ENCODE results near the gene MTTP.
"Not testable (repeated sequence)": the region's sequence is repeated elsewhere in the genome, so short reads cannot be mapped to it uniquely, and the experiment has no call there.

The MTTP gene

DNA sequence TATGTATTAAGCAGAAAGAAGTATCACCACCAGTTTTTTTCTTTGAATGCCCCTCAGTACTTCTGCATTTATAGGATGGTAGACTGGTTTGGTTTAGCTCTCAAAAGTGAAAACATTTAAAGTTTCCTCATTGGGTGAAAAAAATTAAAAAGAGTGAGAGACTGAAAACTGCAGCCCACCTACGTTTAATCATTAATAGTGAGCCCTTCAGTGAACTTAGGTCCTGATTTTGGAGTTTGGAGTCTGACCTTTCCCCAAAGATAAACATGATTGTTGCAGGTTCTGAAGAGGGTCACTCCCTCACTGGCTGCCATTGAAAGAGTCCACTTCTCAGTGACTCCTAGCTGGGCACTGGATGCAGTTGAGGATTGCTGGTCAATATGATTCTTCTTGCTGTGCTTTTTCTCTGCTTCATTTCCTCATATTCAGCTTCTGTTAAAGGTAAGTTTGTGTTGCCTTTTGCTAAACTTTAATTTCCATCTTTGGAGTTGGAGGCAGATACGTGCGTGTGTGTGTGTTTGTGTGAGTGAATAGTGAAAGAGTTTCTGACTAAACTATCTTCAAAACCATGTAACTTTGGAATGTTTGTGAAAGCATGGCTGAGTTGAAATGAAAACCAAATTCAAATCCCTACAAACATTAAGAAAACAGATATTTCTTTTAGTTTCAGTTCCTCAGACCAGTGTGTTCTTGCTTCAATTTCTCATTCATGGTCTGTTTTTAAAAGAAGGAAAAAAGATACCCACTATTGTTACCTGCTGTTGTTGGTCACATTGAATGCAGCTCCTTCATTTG lies at the start of gene MTTP:
Gene MTTP, plus strand, starts transcription at position 295 of the 795 bp plus-strand sequence. Its CDS starts 86 bp downstream, at position 381.
- no peak for DNase-seq

DNA sequence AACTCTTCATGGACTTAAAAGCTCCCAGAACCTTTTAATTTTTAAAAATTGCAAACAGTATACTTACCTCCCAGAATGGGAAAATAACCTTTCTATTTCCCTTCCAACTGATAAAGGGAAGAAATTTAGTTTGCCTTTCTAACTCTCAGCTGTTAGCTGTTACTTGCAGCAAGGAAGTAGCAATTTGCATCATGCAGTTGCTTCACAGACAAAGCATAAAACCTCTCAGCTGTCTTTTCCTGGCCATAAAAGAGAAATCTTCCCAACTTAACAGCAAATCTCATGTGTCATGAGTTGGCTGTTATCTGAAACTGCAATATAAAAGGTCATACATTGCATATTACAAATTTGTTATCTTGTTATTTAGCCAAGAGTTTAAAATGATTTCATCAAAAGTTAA lies 45.4 kb upstream of the MTTP start:
- DNase-seq, result no peak

DNA sequence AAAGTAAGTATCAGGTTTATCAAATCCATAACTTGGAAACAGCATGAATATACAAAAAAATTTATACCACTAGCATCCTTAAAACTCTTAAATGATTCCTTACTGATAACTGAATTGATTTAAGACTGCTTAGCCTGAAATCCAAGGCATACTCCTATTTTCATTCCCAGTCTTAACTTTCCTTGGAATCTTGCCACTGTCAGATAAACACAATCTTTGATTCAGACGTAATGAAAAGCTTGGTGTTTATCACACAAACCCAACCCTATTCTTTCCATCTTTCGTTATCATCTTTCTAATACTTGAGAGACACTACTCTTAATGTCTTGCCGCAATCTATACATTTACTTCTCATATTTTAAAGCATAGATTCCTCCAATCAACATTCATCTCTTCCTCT lies 44.7 kb upstream of the MTTP start:
- no peak for DNase-seq

DNA sequence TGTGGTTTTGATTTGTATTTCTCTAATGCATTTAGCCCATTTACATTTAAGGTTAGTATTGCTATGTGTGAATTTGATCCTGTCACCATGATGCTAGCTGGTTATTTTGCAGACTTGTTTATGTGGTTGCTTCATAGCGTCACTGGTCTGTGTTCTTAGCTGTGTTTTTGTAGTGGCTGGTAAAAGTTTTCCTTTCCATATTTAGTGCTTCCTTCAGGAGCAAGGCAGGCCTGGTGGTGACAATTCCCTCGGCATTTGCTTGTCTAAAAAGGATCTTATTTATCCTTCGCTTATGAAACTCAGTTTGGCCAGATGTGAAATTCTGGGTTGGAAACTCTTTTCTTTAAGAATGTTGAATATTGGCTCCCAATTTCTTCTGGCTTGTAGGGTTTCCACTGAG lies 39.9 kb upstream of the MTTP start:
- DNase-seq, result not testable (repeated sequence)

DNA sequence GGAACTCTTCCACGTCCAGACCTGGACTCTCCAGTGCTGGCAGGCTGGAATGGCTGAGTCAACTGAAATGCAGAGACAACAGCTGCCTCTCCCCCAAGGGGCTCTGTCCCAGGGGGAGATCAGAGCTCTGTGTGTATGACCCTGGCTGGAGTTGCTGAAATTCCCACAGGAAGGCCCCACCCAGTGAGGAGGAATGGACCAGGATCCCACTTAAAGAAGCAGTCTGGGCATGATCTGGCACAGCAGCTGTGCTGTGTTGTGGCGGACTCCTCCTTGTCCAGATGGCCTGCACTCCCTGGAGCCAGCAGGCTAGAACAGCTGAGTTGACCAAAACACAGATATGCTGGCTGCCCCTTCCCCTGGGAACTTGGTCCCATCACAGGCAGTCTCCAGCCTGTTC lies 38.4 kb upstream of the MTTP start:
- DNase-seq, result no peak

DNA sequence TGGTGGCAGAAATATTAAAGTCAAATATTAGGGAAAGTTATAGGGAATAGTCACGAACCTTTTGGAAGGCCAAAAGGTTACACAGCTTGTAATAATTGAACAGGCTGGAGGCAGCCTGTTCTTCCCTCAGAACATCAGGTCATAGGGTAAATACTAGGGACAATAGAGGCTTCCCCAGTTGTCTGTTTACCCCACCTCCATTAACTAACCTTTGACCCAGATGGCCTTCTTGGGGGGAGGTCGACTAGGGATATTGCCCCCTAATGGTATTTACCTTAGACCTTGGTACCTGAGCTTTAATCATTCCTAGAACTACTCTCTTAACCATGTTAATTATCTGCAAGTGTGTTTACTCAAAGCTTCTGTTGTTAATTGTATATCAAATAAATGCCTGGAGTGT lies 37.8 kb upstream of the MTTP start:
- DNase-seq, result no peak

DNA sequence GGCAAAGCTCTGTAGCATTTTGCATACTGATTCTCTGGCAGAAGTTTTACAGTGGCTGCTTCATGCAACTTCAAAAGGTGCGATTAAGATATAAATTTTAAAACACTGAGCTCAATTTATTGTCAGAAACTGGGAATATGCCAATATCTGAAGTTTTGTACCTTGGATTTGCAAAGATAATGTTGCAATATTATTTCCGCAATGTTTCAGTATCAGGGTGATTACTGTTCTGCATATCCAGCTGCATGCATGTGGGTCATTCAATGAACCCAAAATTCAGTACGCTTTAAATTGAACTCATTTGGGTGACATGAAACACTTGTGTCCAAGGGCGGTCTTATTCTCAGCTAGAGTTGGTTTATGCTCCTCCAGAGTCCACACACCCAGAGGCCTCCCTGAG lies 37.0 kb upstream of the MTTP start:
- no peak for DNase-seq

DNA sequence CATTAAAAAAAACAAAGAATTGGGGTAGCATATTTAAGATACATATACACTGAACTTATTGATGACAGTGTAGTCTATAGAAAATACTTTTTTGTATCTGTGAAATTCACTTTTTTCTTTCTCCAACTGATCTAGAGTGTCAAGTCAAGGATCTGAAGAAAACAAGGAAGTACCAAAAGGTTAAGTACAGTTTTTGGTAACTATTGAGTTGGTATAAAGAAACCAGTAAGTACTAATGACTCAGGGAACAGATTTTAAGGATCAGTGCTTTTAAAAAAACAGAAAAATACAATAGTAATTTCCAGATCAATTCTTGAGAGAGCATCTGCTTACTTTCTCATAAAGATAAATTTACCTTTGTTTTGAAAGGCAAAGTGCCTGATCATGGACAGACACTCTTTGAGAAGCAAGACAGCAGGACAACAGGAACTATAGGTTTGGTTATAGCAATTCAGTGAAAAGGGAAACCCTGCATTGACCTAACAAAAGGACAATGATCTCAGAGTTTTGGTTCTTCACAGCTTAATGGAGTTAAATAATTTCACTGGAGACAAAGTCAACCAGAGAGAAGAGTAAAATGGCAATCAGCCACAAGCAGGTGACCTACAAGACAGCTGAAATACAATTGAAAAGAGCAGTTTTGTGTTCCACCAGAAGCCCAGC lies 34.2 kb upstream of the MTTP start:
- no peak for DNase-seq

DNA sequence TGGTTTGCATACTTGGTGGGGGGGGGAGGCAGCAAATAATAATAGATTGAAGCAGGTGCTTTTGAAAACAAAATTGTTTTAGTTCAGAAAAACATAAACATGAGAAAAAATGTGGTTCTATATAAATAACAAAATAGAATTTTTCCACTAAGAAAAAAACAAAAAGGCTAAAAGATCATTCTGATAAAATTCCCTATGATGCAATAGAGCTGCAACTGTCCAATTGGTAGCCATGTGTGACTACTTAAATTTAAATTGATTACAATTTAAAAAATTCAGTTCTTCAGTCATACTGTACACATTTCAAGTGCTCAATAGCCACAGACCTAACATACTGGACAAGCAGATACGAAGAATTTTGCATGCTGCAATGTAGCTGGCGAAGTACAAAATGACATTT lies 21.8 kb upstream of the MTTP start:
- DNase-seq, result no peak

DNA sequence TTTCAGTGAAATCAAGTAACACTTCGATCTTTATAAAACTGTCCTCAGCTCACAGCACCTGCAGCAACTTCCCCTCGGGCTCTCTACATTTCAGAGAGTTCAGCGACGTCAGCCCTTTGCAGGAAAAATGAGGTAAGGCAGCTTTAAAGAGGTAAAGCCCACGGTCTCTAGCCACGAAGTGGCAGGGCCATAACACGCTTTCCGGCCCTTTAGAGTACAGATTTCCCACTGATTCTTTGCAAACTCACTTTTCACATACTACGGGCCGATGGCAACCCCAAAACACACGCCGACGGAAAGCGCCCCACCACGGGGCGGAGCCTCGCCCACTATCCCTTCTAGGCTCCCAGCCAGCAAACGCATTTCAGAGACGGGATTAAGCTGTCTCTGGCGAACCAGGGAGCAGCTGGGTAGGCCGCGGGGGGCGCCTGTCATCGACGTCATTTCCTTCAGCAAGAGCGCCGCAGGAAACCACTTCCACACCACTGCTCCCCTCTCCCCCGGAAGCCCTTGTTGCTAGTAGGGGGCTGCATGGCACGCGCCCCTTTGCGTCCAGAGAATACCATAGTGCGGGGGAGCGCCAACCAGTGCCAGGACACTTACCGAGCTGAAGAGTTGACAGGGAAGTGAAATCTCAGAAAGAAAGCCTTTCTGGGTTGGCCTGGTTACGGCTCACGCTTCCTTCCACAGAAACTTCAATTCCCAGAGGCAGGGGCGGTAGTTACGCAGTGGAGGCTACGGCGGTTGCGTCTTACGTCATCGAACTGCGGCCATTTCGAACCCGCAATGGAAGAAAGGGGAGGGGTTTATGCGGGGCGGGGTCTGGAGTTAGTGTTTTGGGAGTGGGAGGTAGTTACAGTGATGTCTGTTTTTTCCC lies 11.1 kb upstream of the MTTP start, which contains the start of gene TRMT10A:
Gene TRMT10A, minus strand, starts transcription at position 730 of the 877 bp plus-strand sequence. CDS start 4,701 bp downstream, outside the sequence.
- DNase-seq, result peak; percentile 90 to 97

DNA sequence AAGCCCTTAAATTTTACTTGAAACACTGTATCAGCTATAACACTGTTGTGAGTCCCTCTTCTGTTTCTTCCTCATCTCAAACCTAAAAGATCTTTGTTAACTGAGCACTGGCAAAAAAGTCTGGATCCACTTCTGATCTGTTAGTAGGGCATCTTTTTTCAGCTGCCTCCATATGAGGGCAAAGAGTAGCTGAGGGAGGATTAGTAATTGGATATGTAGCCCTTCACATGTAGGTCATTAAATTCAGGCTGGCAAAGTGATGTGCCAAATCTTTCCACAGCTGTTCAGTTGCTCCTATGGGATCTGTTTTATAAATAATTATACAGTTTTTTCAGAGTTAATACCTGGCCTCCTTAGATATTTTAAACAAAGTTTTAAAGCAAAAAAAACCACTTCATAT lies 9.7 kb upstream of the MTTP start:
- DNase-seq, result no peak

DNA sequence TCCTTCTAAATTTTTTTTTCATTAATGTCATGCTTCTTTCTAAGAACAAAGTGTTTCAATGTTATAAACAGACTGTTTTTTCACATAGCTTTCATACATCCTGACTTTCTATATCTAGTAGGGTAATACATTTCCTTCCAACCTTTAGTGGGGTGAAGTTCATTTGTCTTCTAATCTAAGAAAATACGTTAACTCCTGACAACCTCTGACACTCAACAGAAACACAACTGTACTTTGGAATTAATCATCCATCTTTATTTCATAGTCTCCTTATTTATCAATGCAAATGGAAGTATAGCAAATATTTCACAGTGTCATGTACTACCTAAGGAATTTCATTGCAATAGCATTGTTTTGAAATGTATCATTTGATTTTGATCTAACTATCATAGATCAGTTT lies 2.7 kb upstream of the MTTP start:
- no peak for DNase-seq

DNA sequence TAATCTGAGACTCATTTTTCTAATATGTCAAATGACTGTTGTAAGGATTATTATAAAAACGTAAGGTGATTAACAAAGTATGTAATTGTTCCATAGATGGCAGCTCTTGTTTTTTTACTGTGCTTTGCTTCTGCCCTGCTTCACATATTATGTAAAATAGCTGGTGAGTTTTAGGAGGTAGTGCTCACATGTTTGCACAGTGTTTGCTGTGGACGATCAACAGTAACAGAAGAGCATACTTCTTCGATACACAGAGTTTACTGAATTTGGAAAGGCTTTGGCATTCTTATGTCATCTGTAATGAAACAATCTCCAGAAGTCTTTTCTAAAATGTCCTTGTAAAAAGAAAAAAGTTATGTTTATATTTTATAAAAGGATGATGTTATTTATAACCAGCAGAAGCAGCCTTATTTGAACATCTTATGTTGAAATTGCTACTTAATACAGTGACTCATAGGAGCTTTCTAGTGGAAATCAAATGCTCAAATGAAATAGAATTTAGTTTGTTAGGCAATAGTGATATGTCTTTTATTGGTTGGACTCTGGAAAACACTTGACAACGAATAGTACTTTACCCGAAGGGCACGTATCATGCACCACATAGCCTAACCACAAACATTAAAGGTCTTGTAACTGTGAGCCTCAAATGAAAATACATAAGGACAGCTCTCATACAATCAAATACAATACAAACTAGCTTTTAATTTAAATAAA lies 1.9 kb upstream of the MTTP start:
- DNase-seq, result no peak

DNA sequence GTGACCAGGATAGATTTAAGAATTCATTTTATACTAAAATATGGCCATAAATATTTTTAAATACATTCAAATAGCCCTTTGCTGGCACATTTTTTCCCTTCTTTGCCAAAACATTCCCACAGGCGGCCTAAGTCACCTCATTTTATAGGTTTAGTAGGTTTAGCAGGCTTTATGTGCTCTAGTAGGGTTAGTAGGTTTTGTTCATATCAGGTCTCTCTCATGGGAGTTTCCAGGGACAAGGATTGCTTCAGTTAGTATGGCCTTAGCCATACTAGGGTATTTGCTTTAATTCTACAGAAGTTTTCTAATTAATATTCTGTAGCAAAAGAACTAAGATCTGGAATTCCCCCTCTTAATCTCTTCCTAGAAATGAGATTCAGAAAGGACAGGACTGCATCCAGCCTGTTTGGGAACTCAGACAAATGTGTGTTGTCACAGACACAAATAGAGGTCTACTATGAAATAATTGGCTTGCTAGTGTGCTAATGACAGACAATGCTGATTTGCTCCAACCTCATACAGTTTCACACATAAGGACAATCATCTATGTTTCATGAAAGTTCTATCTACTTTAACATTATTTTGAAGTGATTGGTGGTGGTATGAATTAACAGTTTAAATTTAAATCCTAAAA lies 772 bp upstream of the MTTP start:
- no peak for DNase-seq

DNA sequence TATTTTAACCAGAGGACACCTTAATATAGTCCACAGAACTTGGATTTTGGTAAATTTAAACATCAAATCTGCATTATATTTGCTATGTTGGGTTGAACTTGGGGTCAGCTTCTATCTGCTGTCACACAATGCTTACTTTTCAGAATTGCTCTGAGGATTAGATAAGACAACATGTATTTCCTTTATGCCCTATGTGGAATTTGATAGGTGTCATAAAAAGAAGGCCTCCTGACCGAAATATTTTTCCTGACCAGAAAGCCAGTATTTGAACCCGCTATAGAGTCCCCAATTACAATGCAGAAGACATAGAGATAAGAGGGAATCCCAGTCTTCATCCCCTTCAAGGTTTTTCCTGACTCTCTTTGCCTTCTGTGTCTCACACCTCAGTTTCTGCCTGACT lies 4.1 kb downstream of the MTTP start:
- no peak for DNase-seq

DNA sequence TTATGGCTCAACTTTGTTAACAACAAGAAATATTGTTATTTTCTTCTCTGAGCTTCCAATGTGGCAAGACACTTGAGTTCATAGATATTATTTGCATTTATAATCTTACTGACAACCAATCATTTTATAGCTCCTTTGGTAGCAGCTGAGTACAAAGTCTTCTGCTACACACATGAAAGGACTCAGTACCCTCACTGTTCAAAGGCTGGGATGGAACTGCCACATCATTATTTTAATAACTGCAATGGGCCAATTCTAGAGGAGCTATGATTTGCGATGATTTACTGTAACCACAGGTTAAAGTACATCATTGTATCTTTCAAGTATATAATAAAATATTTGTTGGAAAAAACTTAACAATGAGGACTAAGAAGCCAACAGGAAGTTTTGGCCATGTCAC lies 10.9 kb downstream of the MTTP start:
- DNase-seq, result no peak

DNA sequence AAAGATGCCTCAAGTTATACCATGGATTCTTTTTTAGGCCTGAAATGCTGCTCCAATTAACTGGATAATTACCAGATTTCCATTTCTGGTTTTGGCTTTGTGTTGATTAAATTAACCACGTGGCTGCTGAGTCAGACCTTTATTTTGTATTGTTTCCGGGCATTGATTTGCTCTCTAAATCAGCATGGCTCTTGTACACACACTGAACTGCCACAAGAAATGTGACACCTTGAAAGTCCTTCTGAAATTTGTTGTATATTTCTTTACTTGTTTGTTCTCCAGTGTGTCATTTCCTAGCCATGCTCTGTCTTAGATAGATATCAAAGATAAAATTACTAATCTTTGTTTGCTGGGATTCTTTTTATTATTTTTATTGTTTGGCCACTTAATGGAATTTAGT lies 11.7 kb downstream of the MTTP start:
- no peak for DNase-seq

DNA sequence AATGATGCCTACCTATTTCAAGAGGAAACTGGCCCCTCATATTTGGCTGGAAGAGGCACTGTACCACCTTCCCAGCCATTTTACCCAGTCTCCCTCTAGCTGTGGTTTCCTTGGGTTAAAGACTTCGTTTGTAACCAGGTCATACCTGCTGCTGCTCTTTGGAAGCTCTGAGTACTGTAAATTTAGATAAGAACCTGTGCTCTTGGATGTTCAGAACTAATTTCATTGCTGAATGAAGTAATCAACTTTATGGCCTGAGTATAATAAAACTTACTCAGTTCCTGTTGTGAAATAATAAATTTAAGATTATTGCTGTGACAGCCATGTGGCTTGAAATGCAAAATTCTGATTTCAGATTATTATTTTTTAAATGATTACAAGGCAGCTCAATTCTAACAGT lies 12.2 kb downstream of the MTTP start:
- DNase-seq, result no peak

DNA sequence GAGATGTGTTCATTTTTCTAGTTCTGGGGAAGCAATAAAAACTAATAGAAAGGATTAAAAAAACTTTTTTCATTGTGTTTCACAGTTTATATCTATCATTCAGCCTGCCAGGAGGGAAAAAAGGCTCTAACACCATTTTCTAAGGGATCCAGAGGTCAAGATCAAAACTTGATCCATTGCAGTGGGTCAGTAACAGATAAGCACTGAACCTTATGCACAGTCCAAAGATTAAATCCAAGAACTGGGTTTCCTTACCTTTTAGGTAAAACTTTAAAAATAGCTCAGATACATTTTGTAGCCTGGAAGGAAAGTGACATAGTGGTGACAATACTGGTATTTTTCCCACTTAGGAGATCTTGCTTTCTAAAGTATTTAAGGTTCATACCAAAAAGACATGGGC lies 12.7 kb downstream of the MTTP start:
- DNase-seq, result no peak

DNA sequence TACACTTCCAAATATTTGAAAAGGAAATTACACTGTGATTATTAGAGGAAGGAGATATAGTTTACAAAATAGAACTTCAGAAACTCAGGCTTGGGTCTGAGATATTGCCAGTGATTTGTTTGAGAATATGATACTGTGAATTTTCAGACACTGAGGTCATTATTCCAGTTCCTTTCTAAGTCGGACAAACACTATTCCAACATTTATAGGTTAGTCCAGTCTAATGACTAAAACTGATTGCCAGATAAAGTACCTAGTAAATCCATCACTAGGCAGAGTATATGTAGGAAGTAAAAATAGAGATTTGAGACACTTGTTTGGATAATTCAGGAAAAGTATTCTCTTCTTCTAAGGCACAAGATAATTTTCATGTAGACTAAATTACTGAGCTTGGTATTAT lies 13.2 kb downstream of the MTTP start:
- DNase-seq, result no peak

DNA sequence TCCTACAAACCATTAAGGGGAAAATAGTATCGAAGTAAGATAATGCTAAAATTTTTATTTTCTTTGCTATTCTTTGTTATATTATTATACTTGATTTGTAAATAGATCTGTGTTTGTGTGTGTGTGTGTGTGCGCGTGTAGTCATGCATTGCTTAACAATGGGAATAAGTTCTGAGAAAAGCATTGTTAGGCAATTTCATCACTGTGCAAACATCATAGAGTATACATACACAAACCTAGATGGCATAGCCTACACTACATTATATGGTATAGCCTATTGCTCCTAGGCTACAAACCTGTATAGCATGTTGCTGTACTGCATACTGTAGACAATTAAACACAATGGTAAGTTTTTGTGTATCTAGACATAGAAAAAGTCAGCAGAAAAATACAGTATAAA lies 17.1 kb downstream of the MTTP start:
- DNase-seq, result no peak

Data from stimulated activated CD4-positive, alpha-beta T cell treated with anti-CD3 and anti-CD28 coated beads, Interleukin-4, amount 100 ng/mL, for 4 hours (primary cell).